ENCODE measurements around the gene NFIL3. TPM values are rescaled to one million over a fixed set of nuclear protein-coding genes. Genes with fewer than 3 reads are reported as not detected.
"Not testable (repeated sequence)": the region's sequence is repeated elsewhere in the genome, so short reads cannot be mapped to it uniquely, and the experiment has no call there.

Gene NFIL3
- total RNA-seq: 10 to 100 TPM; 20.1 to 22.1 TPM
- total RNA-seq: 5.8 to 29.7 reads per million in 2 donors

DNA sequence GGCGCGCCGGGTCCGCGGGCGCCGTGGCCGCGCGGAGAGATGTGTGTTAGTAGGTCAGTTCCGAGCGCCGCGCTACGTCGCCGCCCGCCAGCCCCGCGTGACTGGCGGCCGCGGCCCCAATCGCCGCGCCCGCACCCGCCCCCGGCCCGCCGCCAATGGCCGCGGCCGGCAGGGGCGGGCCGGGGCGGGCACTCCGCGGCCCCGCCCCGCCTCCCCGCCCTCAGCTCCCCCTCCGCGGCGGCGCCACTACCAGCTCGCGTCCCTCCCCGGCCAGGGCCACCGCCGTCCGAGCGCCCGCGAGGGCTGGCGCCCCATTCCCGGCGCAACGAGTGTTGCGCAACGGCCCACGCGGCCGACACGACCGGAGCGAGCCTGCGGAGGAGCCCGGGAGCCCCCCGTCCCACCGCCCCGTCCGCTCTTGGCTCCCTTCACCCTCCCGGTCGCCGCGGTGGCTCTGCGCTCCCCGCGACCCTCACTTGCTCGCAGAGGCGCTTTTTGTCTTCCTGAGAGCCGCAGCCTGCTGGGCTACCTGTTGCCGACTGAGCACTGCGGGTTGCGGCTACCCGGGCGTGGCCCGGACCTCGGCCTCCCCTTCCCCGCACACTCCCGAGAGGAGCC, at the start of gene NFIL3:
NFIL3 (minus strand) TSS at position 48 of the 618 bp plus-strand sequence. CDS start 13,098 bp downstream, outside the sequence.
- peaks cover 35% of the 10 kb centered on the region for H3K27me3 Mint-ChIP-seq
- peaks cover 2% of the 10 kb centered on the region for H3K36me3 Mint-ChIP-seq (ENCODE audit: low read depth)
- H3K4me3 Mint-ChIP-seq: peak within 1 kb of the TSS; percentile 98

DNA sequence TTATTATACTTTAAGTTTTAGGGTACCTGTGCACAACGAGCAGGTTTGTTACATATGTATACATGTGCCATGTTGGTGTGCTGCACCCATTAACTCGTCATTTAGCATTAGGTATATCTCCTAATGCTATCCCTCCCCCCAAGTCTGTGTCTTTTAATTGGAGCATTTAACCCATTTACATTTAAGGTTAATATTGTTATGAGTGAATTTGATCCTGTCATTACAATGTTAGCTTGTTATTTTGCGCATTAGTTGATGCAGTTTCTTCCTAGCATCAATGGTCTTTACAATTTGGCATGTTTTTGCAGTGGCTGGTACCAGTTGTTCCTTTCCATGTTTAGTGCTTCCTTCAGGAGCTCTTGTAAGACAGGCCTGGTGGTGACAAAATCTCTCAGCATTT, 47.9 kb upstream of the NFIL3 start:
- ATAC-seq; H3K4me1 Mint-ChIP-seq; H3K36me3 Mint-ChIP-seq (ENCODE audit: low read depth); H3K27ac Mint-ChIP-seq; H3K9me3 ChIP-seq (ENCODE audit: control insufficient read depth, low read length, poor library complexity, severe bottlenecking); DNase-seq; H3K4me3 Mint-ChIP-seq: not testable (repeated sequence)
- peaks cover 21% of the 10 kb centered on the region for H3K27me3 Mint-ChIP-seq

More for the DNA sequence above, at the start of gene NFIL3:
- ATAC-seq (peak; percentile 88), DNase-seq (peak; percentile 44 to 64 (median 63))
- H3K4me1 Mint-ChIP-seq: peaks cover 41% of the 10 kb centered on the region
- H3K9me3 ChIP-seq (ENCODE audit: control insufficient read depth, low read length, poor library complexity, severe bottlenecking): no peaks in the 10 kb centered on the region
- peak within 1 kb of the TSS; percentile 93 for H3K27ac Mint-ChIP-seq

DNA sequence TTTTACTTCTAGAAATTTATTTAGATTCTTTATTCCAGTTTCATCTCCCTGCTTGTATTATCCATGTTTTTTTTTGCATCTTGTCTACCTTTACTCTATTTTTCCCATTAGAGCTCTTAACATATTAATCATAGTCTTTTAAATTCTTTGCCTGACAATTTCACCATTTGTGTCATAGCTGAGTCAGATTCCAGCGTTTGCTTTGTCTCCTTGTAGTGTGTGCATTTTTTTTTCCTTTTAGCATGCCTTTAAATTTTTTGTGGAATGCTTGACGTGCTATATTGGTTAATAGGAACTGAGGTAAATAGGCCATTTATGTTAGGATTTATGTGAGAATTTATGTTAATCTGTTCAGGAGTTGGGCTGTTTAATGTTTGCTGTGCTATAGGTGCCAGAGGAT, 41.8 kb upstream of the NFIL3 start:
- Mint-ChIP-seq H3K4me3 (no peak overlapping the region), H3K4me1 (no peaks in the 10 kb centered on the region)
- ATAC-seq: no peak

GRCh38 chr9:91458906-91459305, 35.3 kb upstream of the NFIL3 start:
- H3K4me1 Mint-ChIP-seq: peaks cover 2% of the 10 kb centered on the region
- no peaks in the 10 kb centered on the region for H3K36me3 Mint-ChIP-seq (ENCODE audit: low read depth)
- no peak overlapping the region for H3K4me3 Mint-ChIP-seq
- DNase-seq (no peak), ATAC-seq (no peak)
- H3K9me3 ChIP-seq (ENCODE audit: control insufficient read depth, low read length, poor library complexity, severe bottlenecking): no peaks in the 10 kb centered on the region
- H3K27me3 Mint-ChIP-seq: peaks cover 10% of the 10 kb centered on the region
- no peak overlapping the region for H3K27ac Mint-ChIP-seq

More for the DNA sequence above, 41.8 kb upstream of the NFIL3 start:
- H3K36me3 Mint-ChIP-seq (ENCODE audit: low read depth): no peaks in the 10 kb centered on the region
- H3K27ac Mint-ChIP-seq: no peak overlapping the region
- peaks cover 6% of the 10 kb centered on the region for H3K27me3 Mint-ChIP-seq
- no peak for DNase-seq
- no peaks in the 10 kb centered on the region for H3K9me3 ChIP-seq (ENCODE audit: control insufficient read depth, low read length, poor library complexity, severe bottlenecking)

- H3K27ac Mint-ChIP-seq: no peak overlapping the region
- H3K36me3 Mint-ChIP-seq (ENCODE audit: low read depth): no peaks in the 10 kb centered on the region
- peaks cover 24% of the 10 kb centered on the region for H3K27me3 Mint-ChIP-seq
- no peaks in the 10 kb centered on the region for H3K9me3 ChIP-seq (ENCODE audit: control insufficient read depth, low read length, poor library complexity, severe bottlenecking)
- no peak for DNase-seq
- peaks cover 2% of the 10 kb centered on the region for H3K4me1 Mint-ChIP-seq
- no peak overlapping the region for H3K4me3 Mint-ChIP-seq
- ATAC-seq: no peak
These were observed 29.2 kb upstream of the NFIL3 start for GRCh38 chr9:91452844-91453243.

GRCh38 chr9:91451431-91452270, 28.0 kb upstream of the NFIL3 start:
- H3K4me3 Mint-ChIP-seq: no peak overlapping the region
- H3K36me3 Mint-ChIP-seq (ENCODE audit: low read depth): no peaks in the 10 kb centered on the region
- H3K27me3 Mint-ChIP-seq: peaks cover 25% of the 10 kb centered on the region
- no peak overlapping the region for H3K27ac Mint-ChIP-seq
- no peak for ATAC-seq
- H3K9me3 ChIP-seq (ENCODE audit: control insufficient read depth, low read length, poor library complexity, severe bottlenecking): no peaks in the 10 kb centered on the region
- DNase-seq: no peak
- H3K4me1 Mint-ChIP-seq: peaks cover 2% of the 10 kb centered on the region

GRCh38 chr9:91445135-91445534, 21.5 kb upstream of the NFIL3 start:
- no peak for DNase-seq
- Mint-ChIP-seq H3K27me3 (peaks cover 32% of the 10 kb centered on the region), H3K4me3 (no peak overlapping the region), H3K36me3 (ENCODE audit: low read depth) (no peaks in the 10 kb centered on the region), H3K27ac (no peak overlapping the region), H3K4me1 (no peaks in the 10 kb centered on the region)
- no peak for ATAC-seq
- H3K9me3 ChIP-seq (ENCODE audit: control insufficient read depth, low read length, poor library complexity, severe bottlenecking): no peaks in the 10 kb centered on the region

DNA sequence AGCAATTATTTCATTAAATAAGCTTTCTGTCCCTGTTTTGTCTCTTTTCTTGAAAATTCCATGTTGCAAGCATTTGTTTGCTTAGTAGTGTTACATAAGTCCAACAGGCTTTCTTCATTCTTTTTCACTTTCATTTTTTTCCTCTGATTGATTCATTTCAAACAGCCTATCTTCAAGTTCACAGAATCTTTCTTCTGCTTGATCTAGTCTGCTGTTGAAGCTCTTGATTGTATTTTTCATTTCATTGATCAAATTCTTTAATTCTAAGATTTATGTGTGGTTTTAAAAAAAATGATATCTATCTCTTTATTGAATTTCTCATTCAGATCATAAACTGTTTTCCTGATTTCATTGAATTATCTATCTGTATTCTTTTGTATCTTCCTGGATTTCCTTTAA, 20.4 kb upstream of the NFIL3 start:
- no peaks in the 10 kb centered on the region for H3K36me3 Mint-ChIP-seq (ENCODE audit: low read depth)
- no peak overlapping the region for H3K27ac Mint-ChIP-seq
- no peaks in the 10 kb centered on the region for H3K4me1 Mint-ChIP-seq
- ATAC-seq (no peak), DNase-seq (no peak)
- no peaks in the 10 kb centered on the region for H3K9me3 ChIP-seq (ENCODE audit: control insufficient read depth, low read length, poor library complexity, severe bottlenecking)
- H3K27me3 Mint-ChIP-seq: peaks cover 36% of the 10 kb centered on the region
- no peak overlapping the region for H3K4me3 Mint-ChIP-seq

GRCh38 chr9:91443321-91443993, 19.8 kb upstream of the NFIL3 start:
- no peak overlapping the region for H3K4me3 Mint-ChIP-seq
- H3K36me3 Mint-ChIP-seq (ENCODE audit: low read depth): no peaks in the 10 kb centered on the region
- peaks cover 40% of the 10 kb centered on the region for H3K27me3 Mint-ChIP-seq
- ATAC-seq (no peak), DNase-seq (no peak)
- no peak overlapping the region for H3K27ac Mint-ChIP-seq
- H3K9me3 ChIP-seq (ENCODE audit: control insufficient read depth, low read length, poor library complexity, severe bottlenecking): no peaks in the 10 kb centered on the region
- no peaks in the 10 kb centered on the region for H3K4me1 Mint-ChIP-seq

GRCh38 chr9:91436841-91437240, 13.2 kb upstream of the NFIL3 start:
- Mint-ChIP-seq H3K27ac (no peak overlapping the region), H3K36me3 (ENCODE audit: low read depth) (no peaks in the 10 kb centered on the region), H3K4me1 (peaks cover 3% of the 10 kb centered on the region), H3K4me3 (no peak overlapping the region), H3K27me3 (peaks cover 67% of the 10 kb centered on the region)
- H3K9me3 ChIP-seq (ENCODE audit: control insufficient read depth, low read length, poor library complexity, severe bottlenecking): no peaks in the 10 kb centered on the region
- ATAC-seq (no peak), DNase-seq (no peak)

- H3K4me3 Mint-ChIP-seq: no peak overlapping the region
- H3K9me3 ChIP-seq (ENCODE audit: control insufficient read depth, low read length, poor library complexity, severe bottlenecking): no peaks in the 10 kb centered on the region
- DNase-seq (no peak), ATAC-seq (peak; percentile 61)
- peaks cover 5% of the 10 kb centered on the region for H3K4me1 Mint-ChIP-seq
- H3K27me3 Mint-ChIP-seq: peaks cover 46% of the 10 kb centered on the region
- H3K36me3 Mint-ChIP-seq (ENCODE audit: low read depth): no peaks in the 10 kb centered on the region
- no peak overlapping the region for H3K27ac Mint-ChIP-seq
These were observed 9.5 kb upstream of the NFIL3 start for GRCh38 chr9:91433180-91433579.

GRCh38 chr9:91431485-91431884, 7.9 kb upstream of the NFIL3 start:
- no peak for DNase-seq
- Mint-ChIP-seq H3K4me3 (no peak overlapping the region), H3K27me3 (peaks cover 38% of the 10 kb centered on the region), H3K36me3 (ENCODE audit: low read depth) (no peaks in the 10 kb centered on the region), H3K4me1 (peaks cover 2% of the 10 kb centered on the region), H3K27ac (no peak overlapping the region)
- ATAC-seq: no peak
- no peaks in the 10 kb centered on the region for H3K9me3 ChIP-seq (ENCODE audit: control insufficient read depth, low read length, poor library complexity, severe bottlenecking)

GRCh38 chr9:91429501-91429900, 5.9 kb upstream of the NFIL3 start:
- peaks cover 18% of the 10 kb centered on the region for H3K4me1 Mint-ChIP-seq
- peaks cover 22% of the 10 kb centered on the region for H3K27me3 Mint-ChIP-seq
- H3K9me3 ChIP-seq (ENCODE audit: control insufficient read depth, low read length, poor library complexity, severe bottlenecking): no peaks in the 10 kb centered on the region
- DNase-seq (no peak), ATAC-seq (no peak)
- H3K27ac Mint-ChIP-seq: no peak overlapping the region
- no peak overlapping the region for H3K4me3 Mint-ChIP-seq
- H3K36me3 Mint-ChIP-seq (ENCODE audit: low read depth): peaks cover 2% of the 10 kb centered on the region
